Suppressor macrophage (primary cell): ENCODE results near the gene FNDC11.
"Not testable (repeated sequence)": the region's sequence is repeated elsewhere in the genome, so short reads cannot be mapped to it uniquely, and the experiment has no call there.

Experiments used
- DNase-seq, 4 experiments: peaks; one replicate each; pipeline ENCODE4 v3.0.0-alpha.2; 2020 to 2022

FNDC11 gene

GRCh38 chr20:63567386-63568169 lies 13.6 kb downstream of the FNDC11 start:
- peak; percentile 85 to 92 (median 90) for DNase-seq

- peak in 2 of 4 experiments; percentile 18 to 48 for DNase-seq
These were observed 14.4 kb downstream of the FNDC11 start for GRCh38 chr20:63568170-63568981.

GRCh38 chr20:63568986-63569949 lies 15.3 kb downstream of the FNDC11 start:
- no peak for DNase-seq

GRCh38 chr20:63570281-63571086 lies 16.5 kb downstream of the FNDC11 start:
- no peak for DNase-seq

GRCh38 chr20:63571087-63571478 lies 17.1 kb downstream of the FNDC11 start:
- DNase-seq = not testable (repeated sequence)

GRCh38 chr20:63572071-63572787 lies 18.3 kb downstream of the FNDC11 start:
- DNase-seq = no peak

GRCh38 chr20:63572788-63573646 lies 19.1 kb downstream of the FNDC11 start:
- DNase-seq = no peak

GRCh38 chr20:63573647-63574131 lies 19.7 kb downstream of the FNDC11 start:
- no peak for DNase-seq

- DNase-seq = peak; percentile 69 to 88 (median 81)
These were observed 20.3 kb downstream of the FNDC11 start, which contains the start of gene HELZ2 for GRCh38 chr20:63574156-63574828. Gene HELZ2, minus strand, starts transcription at chr20:63574239. Its CDS starts 1,854 bp downstream, at chr20:63572385.

GRCh38 chr20:63574829-63575743 lies 21.1 kb downstream of the FNDC11 start:
- no peak for DNase-seq

- DNase-seq = no peak
These were observed 22.4 kb downstream of the FNDC11 start for GRCh38 chr20:63576311-63576710.

GRCh38 chr20:63577317-63577894 lies 23.4 kb downstream of the FNDC11 start:
- no peak for DNase-seq

- no peak for DNase-seq
These were observed 24.5 kb downstream of the FNDC11 start for GRCh38 chr20:63578224-63579016.

GRCh38 chr20:63579017-63579694 lies 25.2 kb downstream of the FNDC11 start:
- DNase-seq = peak; percentile 17 to 47 (median 44)

GRCh38 chr20:63580796-63581461 lies 27.0 kb downstream of the FNDC11 start:
- peak; percentile 38 to 72 (median 60) for DNase-seq
